HG02798 (cell line): ENCODE results near the gene DDX42.

Experiments
- ATAC-seq: cut with Tn5 transposase; IDR thresholded peaks from one replicate; pipeline ENCODE4 v1.9.1; 2021; ENCODE audit warnings: mild to moderate bottlenecking; ENCODE audit not compliant: unreplicated experiment, poor library complexity

The DDX42 gene, protein sequence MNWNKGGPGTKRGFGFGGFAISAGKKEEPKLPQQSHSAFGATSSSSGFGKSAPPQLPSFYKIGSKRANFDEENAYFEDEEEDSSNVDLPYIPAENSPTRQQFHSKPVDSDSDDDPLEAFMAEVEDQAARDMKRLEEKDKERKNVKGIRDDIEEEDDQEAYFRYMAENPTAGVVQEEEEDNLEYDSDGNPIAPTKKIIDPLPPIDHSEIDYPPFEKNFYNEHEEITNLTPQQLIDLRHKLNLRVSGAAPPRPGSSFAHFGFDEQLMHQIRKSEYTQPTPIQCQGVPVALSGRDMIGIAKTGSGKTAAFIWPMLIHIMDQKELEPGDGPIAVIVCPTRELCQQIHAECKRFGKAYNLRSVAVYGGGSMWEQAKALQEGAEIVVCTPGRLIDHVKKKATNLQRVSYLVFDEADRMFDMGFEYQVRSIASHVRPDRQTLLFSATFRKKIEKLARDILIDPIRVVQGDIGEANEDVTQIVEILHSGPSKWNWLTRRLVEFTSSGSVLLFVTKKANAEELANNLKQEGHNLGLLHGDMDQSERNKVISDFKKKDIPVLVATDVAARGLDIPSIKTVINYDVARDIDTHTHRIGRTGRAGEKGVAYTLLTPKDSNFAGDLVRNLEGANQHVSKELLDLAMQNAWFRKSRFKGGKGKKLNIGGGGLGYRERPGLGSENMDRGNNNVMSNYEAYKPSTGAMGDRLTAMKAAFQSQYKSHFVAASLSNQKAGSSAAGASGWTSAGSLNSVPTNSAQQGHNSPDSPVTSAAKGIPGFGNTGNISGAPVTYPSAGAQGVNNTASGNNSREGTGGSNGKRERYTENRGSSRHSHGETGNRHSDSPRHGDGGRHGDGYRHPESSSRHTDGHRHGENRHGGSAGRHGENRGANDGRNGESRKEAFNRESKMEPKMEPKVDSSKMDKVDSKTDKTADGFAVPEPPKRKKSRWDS

DNA sequence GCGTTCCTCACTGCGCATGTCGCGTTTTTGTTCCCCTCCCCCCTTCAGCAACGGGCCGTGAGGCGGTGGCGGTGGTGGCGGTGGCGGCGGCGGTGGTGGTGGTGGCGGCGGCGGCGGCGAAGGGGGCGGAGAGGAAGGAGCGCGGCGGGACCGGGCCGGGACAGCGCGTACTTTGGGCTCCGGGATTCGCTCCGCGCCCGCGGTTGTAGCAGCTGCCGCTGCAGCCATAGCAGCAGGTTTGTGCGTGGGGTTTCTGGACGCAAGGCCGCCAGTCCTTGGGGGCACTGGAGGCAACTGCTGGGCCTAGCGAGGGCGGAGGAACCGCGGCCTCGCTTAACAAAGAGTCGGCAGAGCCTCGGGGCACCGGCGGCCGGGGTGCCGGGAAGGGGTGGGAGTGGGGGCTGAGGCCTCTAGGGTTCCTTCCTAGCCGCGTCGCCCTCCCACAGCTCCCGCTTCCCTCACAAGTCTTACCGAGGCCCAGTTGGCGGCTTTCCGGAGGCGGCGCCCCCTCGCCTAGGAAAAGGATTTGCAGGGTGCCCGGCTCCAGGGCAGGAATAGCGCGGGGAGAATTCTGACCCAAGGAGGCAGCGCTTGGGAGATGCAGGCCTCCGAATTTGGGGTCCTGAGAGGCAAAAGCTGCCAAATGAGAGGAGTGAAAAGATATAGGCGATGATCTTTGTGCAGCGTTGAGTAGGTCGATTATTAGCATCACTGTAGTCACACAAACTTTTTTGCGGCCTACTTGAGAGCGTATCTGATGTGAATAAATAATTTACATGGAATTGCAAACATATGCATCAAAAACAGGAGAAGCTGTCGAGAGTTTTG, at the start of gene DDX42:
DDX42 (plus strand) TSS at position 30 of the 828 bp plus-strand sequence. CDS start 12,880 bp downstream, outside the sequence.
- ATAC-seq: no peak

DNA sequence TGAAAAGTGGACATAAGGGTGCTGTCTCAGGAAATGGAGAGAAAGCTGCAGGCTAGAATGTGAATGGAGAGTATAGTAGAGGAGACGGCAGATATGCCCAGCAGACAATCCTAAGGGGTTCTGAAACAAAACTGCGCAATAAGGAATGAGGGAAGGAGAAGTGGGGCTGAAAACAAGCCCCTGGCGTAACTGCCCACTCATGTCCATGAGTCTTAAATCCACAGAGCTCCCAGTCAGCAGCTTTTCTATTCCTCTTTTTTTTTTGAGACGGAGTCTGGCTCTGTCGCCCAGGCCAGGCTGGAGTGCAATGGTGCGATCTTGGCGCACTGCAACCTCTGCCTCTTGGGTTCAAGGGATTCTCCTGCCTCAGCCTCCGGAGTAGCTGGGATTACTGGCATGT, 38.3 kb upstream of the DDX42 start:
- ATAC-seq: no peak

DNA sequence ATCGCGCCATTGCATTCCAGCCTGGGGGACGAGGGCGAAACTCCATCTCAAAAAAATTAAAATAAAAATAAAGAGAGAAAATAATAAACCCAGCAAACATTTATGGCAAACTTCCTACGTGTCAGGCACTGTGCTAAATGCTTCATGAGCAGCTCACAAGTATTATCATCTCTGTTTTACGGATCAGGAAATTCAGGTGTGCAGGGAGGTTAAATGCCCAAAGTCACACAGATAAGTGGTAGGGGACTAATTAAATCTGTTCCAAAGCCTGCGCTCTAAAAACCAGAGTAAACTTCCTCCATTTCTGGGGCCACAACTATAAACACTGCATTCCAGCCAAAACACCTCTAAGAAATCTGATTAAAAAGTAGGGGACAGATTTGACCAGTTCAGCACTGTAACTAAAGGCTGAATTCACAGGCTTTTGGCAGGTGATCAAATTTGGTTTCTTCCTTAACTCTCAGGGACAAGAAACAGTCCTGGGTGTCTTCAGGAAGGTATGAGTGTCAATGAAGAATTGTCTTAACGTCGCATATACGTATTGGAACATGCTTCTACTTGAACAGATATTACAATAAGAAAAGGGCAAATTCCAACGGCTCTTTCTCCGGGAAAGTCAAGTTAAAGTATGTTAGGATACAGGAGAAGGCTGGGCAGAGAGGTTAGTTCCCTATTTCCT, 33.4 kb upstream of the DDX42 start:
- no peak for ATAC-seq

DNA sequence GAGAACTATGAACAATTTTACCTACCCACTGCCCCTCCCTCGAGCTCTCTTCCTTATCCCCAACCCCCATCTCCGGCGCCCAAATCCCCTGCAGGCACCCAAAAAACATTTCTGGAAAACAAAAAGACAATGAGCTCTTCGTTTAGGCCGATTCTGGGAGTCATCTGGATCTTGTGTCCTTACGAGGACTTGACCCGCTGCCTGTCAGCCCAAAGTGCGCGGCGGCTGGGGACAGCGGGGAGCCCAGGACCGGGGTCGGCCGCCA, 32.9 kb upstream of the DDX42 start:
- no peak for ATAC-seq

DNA sequence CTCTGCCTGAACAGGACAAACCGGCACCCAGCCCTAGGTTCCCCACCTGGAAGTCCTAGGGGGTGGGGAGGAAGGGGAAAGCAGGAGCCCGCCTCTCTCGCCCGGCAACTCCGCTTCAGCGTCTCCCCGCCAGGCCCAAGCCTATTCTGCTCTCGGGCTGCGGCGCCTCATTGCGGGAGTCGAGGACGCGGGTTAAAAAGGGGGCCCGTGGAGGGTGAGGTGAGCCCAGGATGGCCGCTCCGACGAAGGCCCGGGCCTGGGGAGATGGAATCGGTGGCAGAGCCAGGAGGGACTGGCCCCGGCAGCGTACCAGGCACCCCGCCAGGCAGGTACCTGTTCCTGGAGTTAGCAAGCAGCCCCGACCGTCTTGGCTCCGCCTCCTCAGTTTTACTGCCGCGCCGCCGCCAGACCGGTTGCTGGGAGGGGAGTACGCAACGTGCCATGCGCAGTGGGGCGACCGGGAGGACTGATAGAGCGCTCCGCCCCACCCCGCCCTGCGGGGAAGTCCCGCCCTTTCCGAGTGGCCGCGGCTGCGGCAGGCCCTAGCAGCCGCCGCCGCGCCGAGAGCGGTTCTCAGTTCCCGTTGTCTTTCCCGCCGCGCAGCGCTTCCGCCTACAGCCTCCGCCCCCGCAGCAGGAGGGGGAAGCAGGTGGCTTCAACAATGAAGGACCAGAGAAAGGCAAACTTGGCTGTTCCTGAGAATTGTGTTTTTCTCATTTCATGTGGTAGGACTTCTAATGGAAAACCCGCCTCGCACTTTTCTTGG, 32.4 kb upstream of the DDX42 start, which contains the start of gene STRADA:
STRADA (minus strand) TSS at position 392 of the 766 bp plus-strand sequence. CDS start 13,430 bp downstream, outside the sequence.
- peak; percentile 95 for ATAC-seq

DNA sequence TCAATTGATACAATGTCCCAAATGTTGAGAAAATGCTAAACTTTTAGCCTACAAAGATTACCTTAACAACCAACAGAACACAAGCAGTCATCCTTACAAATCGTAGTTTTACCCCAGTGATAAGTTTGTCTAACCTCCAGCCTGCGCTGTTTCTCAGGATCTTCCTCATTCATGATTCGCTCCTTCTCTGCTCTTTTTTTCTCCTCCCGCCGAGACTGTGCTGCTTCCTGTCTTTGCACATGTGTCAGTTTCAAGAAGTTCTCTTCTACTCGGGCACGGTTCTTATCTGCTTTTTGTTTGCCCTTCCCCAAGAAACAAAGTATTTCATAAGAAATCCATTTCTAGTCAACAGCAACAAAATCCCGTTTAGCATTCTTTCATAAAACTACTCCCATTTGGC, 22.2 kb upstream of the DDX42 start:
- no peak for ATAC-seq

DNA sequence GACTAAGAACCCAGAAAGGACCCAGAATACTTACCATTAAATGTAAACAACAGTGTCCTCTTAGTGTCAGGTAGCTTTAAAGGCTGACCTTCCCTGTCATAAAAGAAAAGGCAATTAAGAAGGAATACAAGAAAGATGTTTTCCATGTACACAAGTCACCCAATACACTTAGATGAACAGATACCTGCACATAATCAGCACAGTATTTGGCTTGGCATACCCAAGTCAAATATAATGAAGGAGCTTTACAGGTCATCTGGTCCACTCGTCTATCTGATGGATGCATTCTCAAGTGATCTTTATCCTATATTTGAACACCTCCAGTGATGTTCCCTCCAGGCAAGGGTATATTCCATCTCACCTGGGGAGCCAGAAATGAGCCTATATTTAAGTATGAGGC, 21.3 kb upstream of the DDX42 start:
- ATAC-seq: no peak

DNA sequence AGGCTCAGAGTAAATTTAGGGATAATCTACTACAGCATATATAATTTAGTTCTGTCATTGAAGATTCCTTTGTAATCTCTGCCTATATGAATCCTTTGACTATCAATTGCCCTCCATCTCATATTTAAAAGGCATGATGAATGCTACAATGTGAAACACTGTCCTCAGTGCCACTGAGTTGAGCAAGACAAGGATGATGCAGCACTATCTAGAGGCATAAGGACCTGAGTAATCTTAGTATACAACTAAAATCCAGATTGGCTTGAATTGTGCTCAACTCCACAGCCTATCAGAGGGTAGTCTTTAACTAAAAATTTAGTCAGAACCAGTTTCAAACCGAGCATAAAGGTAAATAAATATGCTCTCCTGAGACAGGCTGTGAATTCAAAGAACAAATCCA, 20.8 kb upstream of the DDX42 start:
- ATAC-seq: no peak

DNA sequence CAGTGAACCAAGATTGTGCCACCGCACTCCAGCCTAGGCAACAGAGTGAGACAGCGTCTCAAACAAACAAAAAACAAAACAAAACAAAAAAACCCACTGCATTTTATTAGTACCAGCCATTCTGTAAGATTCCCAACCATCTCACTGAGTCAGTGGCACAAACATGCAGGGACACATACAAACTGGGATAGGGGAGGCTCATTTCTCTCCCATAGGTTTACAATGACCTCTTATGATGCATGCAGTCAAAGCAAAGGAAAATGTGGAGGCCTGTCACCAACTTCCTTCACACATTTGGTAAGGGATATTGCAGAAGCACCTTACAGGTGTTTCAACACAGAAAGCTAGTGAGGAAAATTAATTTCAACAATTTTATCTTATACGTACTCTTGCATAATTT, 19.9 kb upstream of the DDX42 start:
- ATAC-seq: no peak

DNA sequence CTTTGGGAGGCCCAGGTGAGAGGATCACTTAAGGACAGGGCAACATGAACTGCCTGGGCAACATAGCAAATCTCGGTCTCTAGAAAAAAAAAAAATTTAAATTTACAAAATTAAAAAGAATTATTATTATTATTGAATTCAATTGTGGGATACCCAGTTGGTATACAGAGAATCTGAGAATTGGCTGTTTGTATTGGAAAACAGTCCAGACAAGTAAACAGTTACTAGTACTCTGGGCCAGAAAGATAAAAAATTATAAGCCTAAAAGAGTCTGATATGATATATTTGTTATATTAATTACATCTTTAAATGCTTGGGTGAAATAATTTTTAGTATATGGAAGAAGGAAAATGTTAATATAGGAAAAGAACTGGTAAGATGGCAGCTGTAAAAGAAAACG, 15.5 kb upstream of the DDX42 start:
- ATAC-seq: no peak

DNA sequence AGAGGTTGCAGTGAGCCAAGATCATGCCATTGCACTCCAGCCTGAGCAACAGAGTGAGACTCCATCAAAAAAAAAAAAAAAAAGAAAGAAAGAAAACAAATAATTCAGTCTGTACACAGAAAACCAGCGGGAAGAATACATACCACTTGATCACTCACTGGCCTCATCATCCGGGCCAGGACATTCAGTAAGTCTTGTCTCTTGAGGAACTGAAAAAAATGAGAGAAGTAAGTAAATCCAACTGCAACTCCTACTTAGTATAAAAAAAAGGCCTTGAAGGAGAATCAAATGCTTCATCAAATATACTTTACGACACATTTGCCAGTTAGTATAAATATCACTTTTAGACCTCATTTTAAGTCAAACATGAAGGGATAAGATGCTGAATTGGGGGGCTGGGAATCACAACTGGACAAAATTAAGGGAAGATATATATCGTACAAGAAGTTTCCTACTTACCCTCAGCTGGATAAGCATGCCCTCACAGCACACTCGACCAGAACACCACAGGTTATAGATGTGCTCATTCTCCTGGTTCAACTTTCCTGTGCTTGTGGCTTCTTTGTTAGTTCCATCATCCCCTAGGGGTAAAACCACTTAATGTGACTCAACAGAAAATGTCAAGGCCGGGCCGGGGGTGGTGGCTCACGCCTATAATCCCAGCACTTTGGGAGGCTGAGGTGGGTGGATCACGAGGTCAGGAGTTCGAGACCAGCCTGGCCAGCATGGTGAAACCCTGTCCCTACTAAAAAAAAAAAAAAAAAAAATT, 13.0 kb upstream of the DDX42 start:
- ATAC-seq: no peak

DNA sequence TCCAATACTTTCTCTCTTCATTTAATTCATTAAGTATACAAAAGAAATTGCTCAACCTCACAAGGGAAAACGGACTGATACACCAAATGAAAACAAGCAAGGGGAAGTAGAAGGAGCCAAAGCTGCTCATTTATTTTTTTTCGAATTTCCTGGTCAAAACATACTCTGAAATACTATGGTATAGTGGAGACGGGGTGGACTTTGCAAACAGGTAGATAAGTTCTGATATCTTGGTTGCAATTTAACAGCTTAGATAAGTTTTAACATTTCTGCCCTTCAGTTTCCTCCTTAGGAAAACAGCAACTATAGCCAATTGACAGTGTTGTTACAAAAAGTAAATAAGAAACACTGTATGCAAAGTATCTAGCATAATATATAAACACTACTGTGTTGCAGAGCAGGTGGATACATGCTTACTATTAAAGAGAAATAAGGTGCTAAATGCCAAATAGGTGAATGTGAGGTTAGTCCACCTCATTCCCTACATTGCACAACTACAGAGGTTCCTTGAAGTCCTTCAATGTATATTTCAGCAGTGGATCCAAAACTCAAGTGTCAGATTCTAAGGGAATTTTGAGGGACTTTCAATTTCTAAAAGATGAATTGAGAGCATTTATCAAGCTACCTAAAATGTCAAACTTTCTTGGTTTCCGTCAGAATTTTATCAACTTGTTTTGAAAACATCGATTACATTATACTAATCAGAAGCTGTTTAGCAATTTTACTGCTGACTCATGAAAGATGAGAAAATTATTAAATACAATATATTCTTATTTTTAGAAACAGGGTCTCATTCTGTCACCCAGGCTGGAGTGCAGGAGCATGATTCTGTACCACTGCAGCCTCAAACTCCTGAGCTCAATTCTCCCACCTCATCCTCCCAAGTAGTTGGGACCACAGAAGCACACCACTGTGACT, 11.6 kb upstream of the DDX42 start:
- ATAC-seq: no peak

DNA sequence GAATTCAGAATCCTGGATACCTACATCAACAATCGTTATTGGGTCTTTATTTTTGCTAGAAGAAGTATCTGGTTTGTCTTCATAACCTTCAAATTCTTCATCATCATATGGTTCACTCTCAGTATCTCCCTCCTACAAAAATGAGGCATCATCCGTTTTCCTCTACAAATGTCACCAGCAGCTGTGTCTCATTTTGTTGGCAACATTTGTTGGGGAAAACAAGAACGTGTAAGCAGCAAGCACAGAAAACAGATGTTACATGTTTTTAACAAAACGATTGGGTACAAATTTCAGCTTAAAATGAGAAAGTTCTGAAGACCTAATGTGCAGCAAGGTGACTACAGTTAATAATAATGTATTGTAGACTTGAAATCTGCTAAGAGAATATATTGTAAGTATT, 9.3 kb upstream of the DDX42 start:
- ATAC-seq: no peak

DNA sequence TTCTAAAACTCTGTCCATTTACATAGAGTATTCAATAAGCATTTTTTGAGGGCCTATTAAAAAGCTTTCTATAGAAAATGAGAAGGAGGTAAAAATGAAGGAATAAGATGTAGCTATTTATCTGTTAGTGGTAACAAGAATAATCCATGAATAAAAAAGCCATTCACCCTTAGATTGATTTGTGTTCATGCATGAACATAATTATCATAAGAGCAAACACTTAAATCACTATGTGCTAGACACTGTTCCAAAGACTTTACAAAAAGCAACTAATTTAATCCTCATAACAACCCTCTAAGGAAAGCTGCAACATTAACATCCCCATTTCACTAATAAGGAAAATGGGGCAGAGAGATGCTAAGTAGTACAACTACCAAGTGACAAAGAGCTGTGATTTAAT, 7.2 kb upstream of the DDX42 start:
- no peak for ATAC-seq

DNA sequence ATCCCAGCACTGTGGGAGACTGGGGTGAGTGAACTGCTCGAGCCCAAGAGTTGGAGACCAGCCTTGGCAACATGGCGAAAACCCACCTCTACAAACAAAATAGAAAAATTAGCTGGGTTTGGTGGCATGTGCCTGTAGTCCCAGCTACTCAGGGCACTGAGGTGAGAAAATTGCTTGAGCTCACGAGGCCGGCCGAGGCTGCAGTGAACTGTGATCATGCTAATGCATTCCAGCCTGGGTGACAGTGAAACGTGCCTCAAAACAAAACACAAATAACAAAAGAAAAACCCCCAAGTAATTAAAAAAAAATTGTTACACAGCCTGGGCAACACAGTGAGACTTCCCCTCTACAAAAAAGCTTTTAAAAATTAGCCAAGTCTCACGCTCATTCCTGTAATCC, 5.5 kb upstream of the DDX42 start:
- ATAC-seq: no peak

DNA sequence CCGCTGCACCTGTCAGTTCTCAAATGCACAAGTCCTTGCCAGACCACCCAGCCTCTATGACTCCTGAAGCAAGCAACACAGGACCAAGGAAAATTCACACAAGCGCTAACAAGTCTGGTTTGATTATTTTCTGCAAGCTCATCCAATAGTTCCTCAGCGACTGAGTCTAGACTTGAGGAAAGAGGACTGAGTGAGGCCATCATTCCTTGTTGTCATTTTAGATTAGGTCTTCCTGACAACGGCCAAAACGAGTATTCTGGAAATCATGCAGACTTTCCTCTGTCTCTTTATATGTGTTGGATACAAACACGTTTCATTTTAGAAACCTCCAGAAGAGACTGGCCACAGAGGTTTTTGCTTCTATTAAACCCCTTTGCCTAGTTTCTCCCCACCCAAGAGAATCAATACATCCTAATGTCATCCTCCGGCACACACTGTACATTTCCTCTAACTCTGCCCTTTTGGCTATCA, 1.1 kb upstream of the DDX42 start:
- no peak for ATAC-seq
